KG1 (cell line): ENCODE results near the gene ZNF862.

Experiments
- DNase-seq: peaks from one replicate; lab custom pipeline; 2025; lab: John Stamatoyannopoulos, UW

ZNF862 gene

GRCh38 chr7:149811221-149811620 lies 27.0 kb upstream of the ZNF862 start:
- no peak for DNase-seq

GRCh38 chr7:149811831-149812490 lies 26.2 kb upstream of the ZNF862 start:
- DNase-seq = no peak

- no peak for DNase-seq
Measured at GRCh38 chr7:149813254-149814035, 24.7 kb upstream of the ZNF862 start.

GRCh38 chr7:149814494-149814893 lies 23.7 kb upstream of the ZNF862 start:
- DNase-seq = no peak

- DNase-seq = no peak
Measured at GRCh38 chr7:149815121-149815520, 23.1 kb upstream of the ZNF862 start.

GRCh38 chr7:149815661-149816266 lies 22.4 kb upstream of the ZNF862 start:
- DNase-seq = no peak

- no peak for DNase-seq
Measured at GRCh38 chr7:149816267-149816751, 21.9 kb upstream of the ZNF862 start.

- no peak for DNase-seq
Measured at GRCh38 chr7:149816794-149817193, 21.4 kb upstream of the ZNF862 start.

GRCh38 chr7:149817301-149817771 lies 20.8 kb upstream of the ZNF862 start:
- no peak for DNase-seq

- no peak for DNase-seq
Measured at GRCh38 chr7:149817836-149818535, 20.2 kb upstream of the ZNF862 start.

- DNase-seq = no peak
Measured at GRCh38 chr7:149818536-149818840, 19.7 kb upstream of the ZNF862 start.

- no peak for DNase-seq
Measured at GRCh38 chr7:149819141-149819960, 18.8 kb upstream of the ZNF862 start.

- DNase-seq = no peak
Measured at GRCh38 chr7:149819961-149820340, 18.2 kb upstream of the ZNF862 start.

GRCh38 chr7:149820622-149821190 lies 17.5 kb upstream of the ZNF862 start:
- no peak for DNase-seq

- DNase-seq = no peak
Measured at GRCh38 chr7:149821191-149822148, 16.7 kb upstream of the ZNF862 start.

GRCh38 chr7:149822353-149822943 lies 15.7 kb upstream of the ZNF862 start:
- DNase-seq = no peak

GRCh38 chr7:149823191-149823630 lies 15.0 kb upstream of the ZNF862 start:
- DNase-seq = no peak

GRCh38 chr7:149823631-149824199 lies 14.5 kb upstream of the ZNF862 start:
- no peak for DNase-seq

- no peak for DNase-seq
Measured at GRCh38 chr7:149824301-149824741, 13.9 kb upstream of the ZNF862 start.
